ENCODE results near the gene SPINK6.

- no peak for TF ChIP-seq CTCF (IDR thresholded peaks at IDR 0.05)
- no peak for TF ChIP-seq POLR2A (IDR thresholded peaks at IDR 0.05)
- no peak for TF ChIP-seq POLR2AphosphoS5 (IDR thresholded peaks at IDR 0.05; ENCODE audit: insufficient read depth in 1 of 2, low read depth in 1 of 2)
These were observed 18.7 kb downstream of the SPINK6 start for GRCh38 chr5:148221508-148221907.

All from vagina (tissue), 2 donors.